Lower leg skin (tissue), 3 donors: ENCODE measurements around the gene ARL5C.

Experiments
- POLR2A ChIP-seq, 2 donors: fragments of 450-650 bp; IDR thresholded peaks; one replicate each; pipeline ENCODE4 v1.6.1; 2016 to 2017; ENCODE audit warnings: antibody characterized with exemption in 2 of 2, mild to moderate bottlenecking in 1 of 2, moderate library complexity in 1 of 2
- TF ChIP-seq, protein P1 (sequence below), 3 donors: fragments of 450-650 bp; IDR thresholded peaks; one replicate each; pipeline ENCODE4 v1.5.1; 2016; ENCODE audit warnings: antibody characterized with exemption in 3 of 3, mild to moderate bottlenecking in 3 of 3, moderate library complexity in 2 of 3

DNA sequence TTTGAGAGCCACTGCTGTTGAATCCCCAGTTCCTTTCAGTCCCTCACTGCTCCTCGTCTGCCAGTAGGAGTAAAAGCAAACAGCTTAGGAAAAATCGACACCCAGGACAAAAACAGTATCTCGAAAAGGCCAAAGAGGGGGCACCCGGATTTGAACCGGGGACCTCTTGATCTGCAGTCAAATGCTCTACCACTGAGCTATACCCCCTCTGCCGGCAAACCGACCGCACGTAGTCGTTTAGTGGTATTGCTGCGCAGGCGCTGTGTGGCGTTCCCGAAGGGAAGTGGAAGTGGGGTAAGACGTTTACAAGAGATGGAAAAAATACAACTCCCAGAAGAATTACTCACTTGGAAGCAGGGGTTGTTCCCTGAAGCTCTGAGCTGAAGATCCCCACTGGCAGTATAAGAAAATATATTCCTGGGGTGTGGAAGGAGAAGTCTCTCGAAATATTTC is 12.3 kb downstream of the ARL5C start:
- no peak for TF ChIP-seq POLR2A (IDR thresholded peaks at IDR 0.05)
- TF ChIP-seq, protein P1, sequence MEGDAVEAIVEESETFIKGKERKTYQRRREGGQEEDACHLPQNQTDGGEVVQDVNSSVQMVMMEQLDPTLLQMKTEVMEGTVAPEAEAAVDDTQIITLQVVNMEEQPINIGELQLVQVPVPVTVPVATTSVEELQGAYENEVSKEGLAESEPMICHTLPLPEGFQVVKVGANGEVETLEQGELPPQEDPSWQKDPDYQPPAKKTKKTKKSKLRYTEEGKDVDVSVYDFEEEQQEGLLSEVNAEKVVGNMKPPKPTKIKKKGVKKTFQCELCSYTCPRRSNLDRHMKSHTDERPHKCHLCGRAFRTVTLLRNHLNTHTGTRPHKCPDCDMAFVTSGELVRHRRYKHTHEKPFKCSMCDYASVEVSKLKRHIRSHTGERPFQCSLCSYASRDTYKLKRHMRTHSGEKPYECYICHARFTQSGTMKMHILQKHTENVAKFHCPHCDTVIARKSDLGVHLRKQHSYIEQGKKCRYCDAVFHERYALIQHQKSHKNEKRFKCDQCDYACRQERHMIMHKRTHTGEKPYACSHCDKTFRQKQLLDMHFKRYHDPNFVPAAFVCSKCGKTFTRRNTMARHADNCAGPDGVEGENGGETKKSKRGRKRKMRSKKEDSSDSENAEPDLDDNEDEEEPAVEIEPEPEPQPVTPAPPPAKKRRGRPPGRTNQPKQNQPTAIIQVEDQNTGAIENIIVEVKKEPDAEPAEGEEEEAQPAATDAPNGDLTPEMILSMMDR (IDR thresholded peaks at IDR 0.05), result no peak
